ENCODE results near the gene SCD. TPM values are rescaled to one million over a fixed set of nuclear protein-coding genes. Genes with fewer than 3 reads are reported as not detected.

Gene SCD
- total and polyA plus RNA-seq, 9 of the 15 experiments (the other 6 are each of a cell fraction or from before 2014, with no cell fraction given): 114 to 486 (median 188) TPM

DNA sequence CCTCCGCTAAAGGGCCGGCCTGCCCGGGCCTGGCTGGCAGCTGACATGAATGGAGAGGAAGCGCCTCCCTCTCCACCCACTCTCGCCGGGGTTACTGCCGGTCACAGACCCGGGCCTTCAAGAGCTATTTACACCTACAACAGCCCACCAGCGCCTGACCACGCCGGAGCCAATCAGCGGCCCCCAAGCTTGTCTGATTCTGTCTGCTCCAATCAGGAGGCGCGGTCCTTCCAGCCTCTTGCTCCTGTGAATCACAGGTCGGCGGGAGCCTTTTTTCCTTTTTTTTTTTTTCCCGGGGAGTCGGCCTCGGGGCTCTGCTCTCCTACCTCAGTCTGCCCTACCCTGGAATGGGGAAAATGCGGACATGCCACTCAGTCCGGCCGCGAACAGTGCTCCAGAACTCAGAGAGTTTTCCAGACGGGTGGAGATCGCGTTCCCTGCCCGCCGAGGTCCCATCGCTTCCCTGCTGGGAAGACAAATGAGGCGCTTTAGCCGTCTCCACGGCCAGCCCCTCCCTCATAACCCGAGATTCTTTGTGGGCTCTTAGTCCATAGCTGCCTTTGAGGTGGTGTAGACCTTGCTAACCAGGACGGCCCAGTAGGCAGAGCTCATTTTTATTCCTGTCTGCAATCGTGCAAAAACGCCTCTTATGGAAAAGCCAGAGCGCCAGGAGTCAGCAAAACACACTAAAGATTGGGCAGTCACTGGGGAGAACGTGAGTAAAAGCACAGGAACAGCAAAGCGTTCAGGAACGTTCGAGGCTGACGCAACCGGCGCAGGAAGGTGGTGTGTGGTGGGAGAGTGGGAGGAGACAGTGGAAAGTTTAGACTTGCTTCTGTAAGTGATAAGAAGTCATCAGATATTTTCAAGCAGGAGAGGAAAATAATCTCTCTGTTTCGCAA is 26.5 kb downstream of the SCD start:
- Histone ChIP-seq H3K4me2 (ENCODE audit: insufficient read depth, low read length) (peak overlapping the region; percentile 96), H3K27ac (ENCODE audit: extremely low read depth, low read depth, low read length) (peak overlapping the region; percentile 100), H2AFZ (ENCODE audit: low read depth, low read length) (peak overlapping the region; percentile 54; the same call in 1 of the 2 replicates), H3K36me3 (ENCODE audit: control insufficient read depth, insufficient read depth, low read length) (no peaks in the 10 kb centered on the region), H4K20me1 (replicated peaks; ENCODE audit: control insufficient read depth, insufficient read depth, low read length) (no peaks in the 10 kb centered on the region), H3K27me3 (ENCODE audit: control insufficient read depth in 2 of 2, insufficient read depth in 2 of 2, low read length in 2 of 2) (no peaks in the 10 kb centered on the region), H3K9me3 (replicated peaks; ENCODE audit: control insufficient read depth, insufficient read depth, low read depth, low read length) (no peaks in the 10 kb centered on the region), H3K9me1 (ENCODE audit: control insufficient read depth, insufficient read depth, low read length) (no peaks in the 10 kb centered on the region), H3K79me2 (ENCODE audit: control insufficient read depth, insufficient read depth, low read length) (peaks cover 36% of the 10 kb centered on the region), H3K9ac (ENCODE audit: insufficient read depth in 1 of 2, low read depth in 2 of 2, low read length in 2 of 2) (peak overlapping the region; percentile 93 to 99), H3K4me3 (peak overlapping the region; percentile 62), H3K4me1 (replicated peaks in 1 of 2; ENCODE audit: control insufficient read depth in 2 of 2, insufficient read depth in 2 of 2, low read length in 2 of 2) (peaks cover 25% of the 10 kb centered on the region in 2 experiments)
- ATAC-seq (peak; percentile 88), DNase-seq (ENCODE audit: extremely low read depth in 1 of 4, low spot score in 3 of 4) (peak; percentile 91 to 97 (median 94)), FAIRE-seq (peak; percentile 92)
- intact Hi-C loops (cut with micrococcal nuclease): loop anchor here (1.0 to 2.0 kb wide), 2 partner anchors 15 to 26 kb away; partner anchors contain the start of gene SCD
- TSS peak; percentile 93 for BruUV-seq (replicated peaks)
- in situ Hi-C loops (cut with MboI): no loop called here
- ChIA-PET CTCF (ENCODE audit: low intra/inter-chr PET ratio) (no interaction called here), POLR2A (interaction anchor here (0.6 to 3.4 kb wide), 15 partner anchors 12 to 943 kb away, joined by 3 to 50 read pairs (median 3); partner anchors contain the start of genes BLOC1S2, GOT1, HIF1AN and SCD)
- WGBS (ENCODE audit: insufficient coverage, low coverage, missing lambda C conversion rate): 1% methylated on average over 31 of the region's 45 CpGs
- TF ChIP-seq MEF2D (tag; conservative IDR thresholded peaks at IDR 0.05; ENCODE audit: low read depth) (peak; percentile 38; the same call in 1 of the 2 replicates), RAD51 (IDR thresholded peaks at IDR 0.05; ENCODE audit: borderline replicate concordance, low read depth) (peak; percentile 84), CEBPB (tag; IDR thresholded peaks at IDR 0.05) (peak; percentile 96), POLR2A (conservative IDR thresholded peaks at IDR 0.05) (peak; percentile 88), YBX1 (IDR thresholded peaks at IDR 0.05) (no peak), TEAD4 (IDR thresholded peaks at IDR 0.05; ENCODE audit: low read length) (peak; percentile 62), TEAD4 (CRISPR knock-in tag; IDR thresholded peaks at IDR 0.05; ENCODE audit: borderline replicate concordance) (no peak), ZNF41 (CRISPR knock-in tag; conservative IDR thresholded peaks at IDR 0.05) (no peak; the same call in 1 of the 2 replicates), EHMT2 (IDR thresholded peaks at IDR 0.05) (no peak), ZFP1 (CRISPR knock-in tag; IDR thresholded peaks at IDR 0.05) (no peak), ZNF76 (CRISPR knock-in tag; IDR thresholded peaks at IDR 0.05; ENCODE audit: borderline replicate concordance) (no peak), PML (IDR thresholded peaks at IDR 0.05; ENCODE audit: low read length) (peak; percentile 37; the same call in 1 of the 2 replicates), RBBP5 (IDR thresholded peaks at IDR 0.05; ENCODE audit: borderline replicate concordance, insufficient read depth, low read length, poor library complexity, severe bottlenecking) (peak; percentile 5), KLF13 (tag; IDR thresholded peaks at IDR 0.05; ENCODE audit: borderline replicate concordance, low read depth) (0 out of 2 replicates have a peak, but pooled peaks have one; percentile 15), HIVEP1 (CRISPR knock-in tag; IDR thresholded peaks at IDR 0.05) (no peak)
- TF ChIP-seq, protein P1, sequence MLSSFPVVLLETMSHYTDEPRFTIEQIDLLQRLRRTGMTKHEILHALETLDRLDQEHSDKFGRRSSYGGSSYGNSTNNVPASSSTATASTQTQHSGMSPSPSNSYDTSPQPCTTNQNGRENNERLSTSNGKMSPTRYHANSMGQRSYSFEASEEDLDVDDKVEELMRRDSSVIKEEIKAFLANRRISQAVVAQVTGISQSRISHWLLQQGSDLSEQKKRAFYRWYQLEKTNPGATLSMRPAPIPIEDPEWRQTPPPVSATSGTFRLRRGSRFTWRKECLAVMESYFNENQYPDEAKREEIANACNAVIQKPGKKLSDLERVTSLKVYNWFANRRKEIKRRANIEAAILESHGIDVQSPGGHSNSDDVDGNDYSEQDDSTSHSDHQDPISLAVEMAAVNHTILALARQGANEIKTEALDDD (IDR thresholded peaks at IDR 0.05): 0 out of 2 replicates have a peak, but pooled peaks have one; percentile 17
- TF ChIP-seq, protein P2, sequence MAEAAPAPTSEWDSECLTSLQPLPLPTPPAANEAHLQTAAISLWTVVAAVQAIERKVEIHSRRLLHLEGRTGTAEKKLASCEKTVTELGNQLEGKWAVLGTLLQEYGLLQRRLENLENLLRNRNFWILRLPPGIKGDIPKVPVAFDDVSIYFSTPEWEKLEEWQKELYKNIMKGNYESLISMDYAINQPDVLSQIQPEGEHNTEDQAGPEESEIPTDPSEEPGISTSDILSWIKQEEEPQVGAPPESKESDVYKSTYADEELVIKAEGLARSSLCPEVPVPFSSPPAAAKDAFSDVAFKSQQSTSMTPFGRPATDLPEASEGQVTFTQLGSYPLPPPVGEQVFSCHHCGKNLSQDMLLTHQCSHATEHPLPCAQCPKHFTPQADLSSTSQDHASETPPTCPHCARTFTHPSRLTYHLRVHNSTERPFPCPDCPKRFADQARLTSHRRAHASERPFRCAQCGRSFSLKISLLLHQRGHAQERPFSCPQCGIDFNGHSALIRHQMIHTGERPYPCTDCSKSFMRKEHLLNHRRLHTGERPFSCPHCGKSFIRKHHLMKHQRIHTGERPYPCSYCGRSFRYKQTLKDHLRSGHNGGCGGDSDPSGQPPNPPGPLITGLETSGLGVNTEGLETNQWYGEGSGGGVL (CRISPR knock-in tag; IDR thresholded peaks at IDR 0.05): no peak
- TF ChIP-seq, protein P3, sequence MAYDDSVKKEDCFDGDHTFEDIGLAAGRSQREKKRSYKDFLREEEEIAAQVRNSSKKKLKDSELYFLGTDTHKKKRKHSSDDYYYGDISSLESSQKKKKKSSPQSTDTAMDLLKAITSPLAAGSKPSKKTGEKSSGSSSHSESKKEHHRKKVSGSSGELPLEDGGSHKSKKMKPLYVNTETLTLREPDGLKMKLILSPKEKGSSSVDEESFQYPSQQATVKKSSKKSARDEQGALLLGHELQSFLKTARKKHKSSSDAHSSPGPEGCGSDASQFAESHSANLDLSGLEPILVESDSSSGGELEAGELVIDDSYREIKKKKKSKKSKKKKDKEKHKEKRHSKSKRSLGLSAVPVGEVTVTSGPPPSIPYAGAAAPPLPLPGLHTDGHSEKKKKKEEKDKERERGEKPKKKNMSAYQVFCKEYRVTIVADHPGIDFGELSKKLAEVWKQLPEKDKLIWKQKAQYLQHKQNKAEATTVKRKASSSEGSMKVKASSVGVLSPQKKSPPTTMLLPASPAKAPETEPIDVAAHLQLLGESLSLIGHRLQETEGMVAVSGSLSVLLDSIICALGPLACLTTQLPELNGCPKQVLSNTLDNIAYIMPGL (CRISPR knock-in tag; IDR thresholded peaks at IDR 0.05): no peak
